ENCODE results near the gene CHFR. TPM values are rescaled to one million over a fixed set of nuclear protein-coding genes. Genes with fewer than 3 reads are reported as not detected.
"Not testable (repeated sequence)": the region's sequence is repeated elsewhere in the genome, so short reads cannot be mapped to it uniquely, and the experiment has no call there.

The CHFR gene
- total and polyA plus RNA-seq, 4 donors, result 7.0 to 23.4 (median 14.6) TPM

DNA sequence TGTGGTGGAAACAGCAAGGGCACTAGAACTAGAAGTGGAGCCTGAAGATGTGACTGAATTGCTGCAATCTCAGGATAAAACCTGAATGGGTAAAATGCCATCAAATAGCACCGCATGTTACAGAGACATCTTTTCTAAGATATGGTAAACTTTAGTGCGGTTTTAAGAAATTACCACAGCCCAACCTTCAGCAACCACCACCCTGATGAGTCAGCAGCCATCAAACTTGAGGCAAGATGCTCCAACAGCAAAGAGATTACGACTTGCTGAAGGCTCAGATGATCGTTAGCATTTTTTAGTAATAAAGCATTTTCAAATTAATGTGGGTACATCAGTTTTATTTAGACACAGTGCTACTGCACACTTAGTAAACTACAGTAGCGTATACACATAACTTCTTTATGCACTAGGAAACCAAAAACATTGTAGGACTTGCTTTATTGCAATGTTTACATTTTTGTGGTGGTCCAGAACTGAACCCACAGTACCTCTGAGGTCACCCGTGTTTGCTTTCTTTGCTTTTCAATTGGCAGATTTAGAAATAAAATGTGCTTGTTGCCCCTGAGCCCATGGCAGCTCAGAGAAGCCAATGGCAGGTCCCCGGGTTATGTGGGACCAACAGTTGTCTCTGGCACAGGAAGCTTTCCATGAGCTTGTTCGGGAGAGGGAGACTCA is 74.6 kb downstream of the CHFR start (continued):
- no peak for TF ChIP-seq GABPA (IDR thresholded peaks at IDR 0.05 in 1 of 2, conservative IDR thresholded peaks at IDR 0.05 in 1 of 2)

DNA sequence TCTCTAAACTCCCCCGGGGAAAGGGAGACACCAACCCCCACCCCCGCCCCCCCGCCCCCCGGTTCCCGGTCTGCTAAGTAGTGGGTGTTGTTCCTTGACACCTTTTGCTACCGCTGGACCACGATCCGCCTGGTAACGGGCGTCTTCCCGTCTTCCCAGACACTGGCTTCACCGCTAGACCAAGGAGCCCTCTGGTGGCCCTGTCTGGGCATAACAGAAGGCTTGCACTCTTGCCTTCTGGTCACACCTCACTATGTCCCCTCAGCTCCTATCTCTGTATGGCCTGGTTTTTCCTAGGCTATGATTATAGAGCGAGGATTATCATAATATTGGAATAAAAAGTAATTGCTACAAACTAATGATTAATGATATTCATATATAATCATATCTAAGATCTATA is 78.0 kb downstream of the CHFR start:
- not testable (repeated sequence) for H3K27ac ChIP-seq (ENCODE audit: low read depth in 1 of 2, low read length in 2 of 2); H3K9ac ChIP-seq (ENCODE audit: low read depth in 1 of 2, low read length in 2 of 2); DNase-seq (ENCODE audit: low spot score); H3K9me3 ChIP-seq (ENCODE audit: control insufficient read depth in 4 of 4, low read length in 3 of 4); H3K27me3 ChIP-seq (ENCODE audit: control insufficient read depth in 4 of 4, insufficient read depth in 4 of 4, low read length in 3 of 4); H3K4me1 ChIP-seq (ENCODE audit: control insufficient read depth in 4 of 4, insufficient read depth in 4 of 4, low read length in 3 of 4); H3K4me3 ChIP-seq (ENCODE audit: low read depth in 1 of 3, low read length in 3 of 3)
- TF ChIP-seq, protein P1, sequence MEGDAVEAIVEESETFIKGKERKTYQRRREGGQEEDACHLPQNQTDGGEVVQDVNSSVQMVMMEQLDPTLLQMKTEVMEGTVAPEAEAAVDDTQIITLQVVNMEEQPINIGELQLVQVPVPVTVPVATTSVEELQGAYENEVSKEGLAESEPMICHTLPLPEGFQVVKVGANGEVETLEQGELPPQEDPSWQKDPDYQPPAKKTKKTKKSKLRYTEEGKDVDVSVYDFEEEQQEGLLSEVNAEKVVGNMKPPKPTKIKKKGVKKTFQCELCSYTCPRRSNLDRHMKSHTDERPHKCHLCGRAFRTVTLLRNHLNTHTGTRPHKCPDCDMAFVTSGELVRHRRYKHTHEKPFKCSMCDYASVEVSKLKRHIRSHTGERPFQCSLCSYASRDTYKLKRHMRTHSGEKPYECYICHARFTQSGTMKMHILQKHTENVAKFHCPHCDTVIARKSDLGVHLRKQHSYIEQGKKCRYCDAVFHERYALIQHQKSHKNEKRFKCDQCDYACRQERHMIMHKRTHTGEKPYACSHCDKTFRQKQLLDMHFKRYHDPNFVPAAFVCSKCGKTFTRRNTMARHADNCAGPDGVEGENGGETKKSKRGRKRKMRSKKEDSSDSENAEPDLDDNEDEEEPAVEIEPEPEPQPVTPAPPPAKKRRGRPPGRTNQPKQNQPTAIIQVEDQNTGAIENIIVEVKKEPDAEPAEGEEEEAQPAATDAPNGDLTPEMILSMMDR (IDR thresholded peaks at IDR 0.05; ENCODE audit: low read depth, low read length, missing input control), result peak; percentile 11
- peaks cover 20 to 57% (median 37%) of the 10 kb centered on the region in 4 donors for H3K36me3 ChIP-seq (ENCODE audit: control insufficient read depth in 4 of 4, insufficient read depth in 3 of 4, low read depth in 1 of 4, low read length in 3 of 4)
- 82% methylated on average over 13 of the region's 13 CpGs for WGBS

DNA sequence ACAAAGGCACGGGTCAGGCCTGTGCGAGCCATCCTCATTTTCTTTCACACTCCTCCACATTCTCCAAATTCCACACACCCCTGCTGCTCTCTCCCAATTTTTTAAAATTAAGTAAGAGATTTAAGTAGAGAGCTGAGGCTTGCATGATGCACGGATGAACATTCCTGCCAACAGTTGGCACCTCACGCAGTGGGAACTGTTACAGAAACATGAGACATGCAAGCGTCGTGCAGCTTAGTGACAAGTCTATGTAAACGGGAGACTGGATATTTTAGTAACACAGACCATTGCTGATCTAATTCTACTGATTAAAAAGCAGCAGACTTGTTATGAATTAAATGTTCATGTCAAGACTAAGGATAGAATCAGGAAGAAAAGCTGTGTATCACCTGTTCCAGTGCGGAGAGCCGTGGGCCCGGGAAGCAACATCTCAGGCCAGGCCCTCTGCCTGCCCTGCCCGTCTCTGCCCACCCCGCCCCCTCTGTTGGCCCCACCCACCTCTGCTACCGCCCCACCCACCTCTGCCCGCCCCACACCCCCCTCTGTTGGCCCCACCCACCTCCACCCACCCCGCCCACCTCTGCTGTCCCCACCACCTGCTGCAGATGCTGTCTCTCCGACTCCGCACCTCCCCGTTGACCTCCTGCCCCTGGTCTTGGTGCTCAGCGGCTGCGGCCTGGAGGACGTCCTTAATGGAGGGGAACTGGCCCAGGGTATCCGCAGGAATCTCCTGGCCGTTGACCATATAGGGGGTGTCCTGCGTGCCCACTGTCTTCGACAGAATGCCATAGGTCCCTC is 79.9 kb downstream of the CHFR start:
- 87% methylated on average over 25 of the region's 25 CpGs for WGBS
- no peak overlapping the region for H3K27ac ChIP-seq (ENCODE audit: low read depth in 1 of 2, low read length in 2 of 2)

DNA sequence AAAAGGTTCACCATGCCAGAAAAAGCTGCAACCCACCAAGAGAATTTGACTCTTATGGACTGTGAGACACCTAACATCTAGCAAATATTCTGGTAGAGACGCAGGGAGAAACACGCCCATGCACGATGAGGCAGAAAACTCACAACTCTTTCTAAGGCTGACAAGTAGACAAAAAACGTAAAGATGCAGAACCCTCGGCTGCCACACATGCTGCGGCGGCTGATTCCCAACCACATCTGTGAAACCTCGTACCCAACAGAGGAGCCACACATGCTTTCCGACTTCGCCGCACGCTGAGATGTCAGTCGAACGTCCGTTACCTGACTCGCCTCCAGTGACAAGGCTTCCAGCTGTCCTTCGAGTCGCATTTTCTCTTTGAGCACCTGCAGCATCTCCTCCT is 80.5 kb downstream of the CHFR start:
- H3K4me3 ChIP-seq (ENCODE audit: low read depth in 1 of 3, low read length in 3 of 3), result no peak overlapping the region
- no peak overlapping the region for H3K9ac ChIP-seq (ENCODE audit: low read depth in 1 of 2, low read length in 2 of 2)
- WGBS, result 95% methylated on average over 18 of the region's 18 CpGs
- H3K36me3 ChIP-seq (ENCODE audit: control insufficient read depth in 4 of 4, insufficient read depth in 3 of 4, low read depth in 1 of 4, low read length in 3 of 4), result peaks cover 20 to 60% (median 30%) of the 10 kb centered on the region in 4 donors
- no peaks in the 10 kb centered on the region for H3K4me1 ChIP-seq (ENCODE audit: control insufficient read depth in 4 of 4, insufficient read depth in 4 of 4, low read length in 3 of 4)
- no peak overlapping the region for H3K27ac ChIP-seq (ENCODE audit: low read depth in 1 of 2, low read length in 2 of 2)
- H3K9me3 ChIP-seq (ENCODE audit: control insufficient read depth in 4 of 4, low read length in 3 of 4), result no peaks in the 10 kb centered on the region
- DNase-seq (ENCODE audit: low spot score), result no peak
- H3K27me3 ChIP-seq (ENCODE audit: control insufficient read depth in 4 of 4, insufficient read depth in 4 of 4, low read length in 3 of 4), result no peaks in the 10 kb centered on the region
- TF ChIP-seq FOXA2 (IDR thresholded peaks at IDR 0.05) (no peak), HNF4G (IDR thresholded peaks at IDR 0.05) (no peak), TAF1 (conservative IDR thresholded peaks at IDR 0.05) (no peak), SP1 (IDR thresholded peaks at IDR 0.05) (no peak), GABPA (IDR thresholded peaks at IDR 0.05 in 1 of 2, conservative IDR thresholded peaks at IDR 0.05 in 1 of 2) (no peak), RXRA (IDR thresholded peaks at IDR 0.05) (no peak), HNF4A (conservative IDR thresholded peaks at IDR 0.05) (no peak), FOXA1 (IDR thresholded peaks at IDR 0.05) (no peak)
- TF ChIP-seq, protein P2, sequence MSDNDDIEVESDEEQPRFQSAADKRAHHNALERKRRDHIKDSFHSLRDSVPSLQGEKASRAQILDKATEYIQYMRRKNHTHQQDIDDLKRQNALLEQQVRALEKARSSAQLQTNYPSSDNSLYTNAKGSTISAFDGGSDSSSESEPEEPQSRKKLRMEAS (IDR thresholded peaks at IDR 0.05), result no peak
- TF ChIP-seq, protein P3, sequence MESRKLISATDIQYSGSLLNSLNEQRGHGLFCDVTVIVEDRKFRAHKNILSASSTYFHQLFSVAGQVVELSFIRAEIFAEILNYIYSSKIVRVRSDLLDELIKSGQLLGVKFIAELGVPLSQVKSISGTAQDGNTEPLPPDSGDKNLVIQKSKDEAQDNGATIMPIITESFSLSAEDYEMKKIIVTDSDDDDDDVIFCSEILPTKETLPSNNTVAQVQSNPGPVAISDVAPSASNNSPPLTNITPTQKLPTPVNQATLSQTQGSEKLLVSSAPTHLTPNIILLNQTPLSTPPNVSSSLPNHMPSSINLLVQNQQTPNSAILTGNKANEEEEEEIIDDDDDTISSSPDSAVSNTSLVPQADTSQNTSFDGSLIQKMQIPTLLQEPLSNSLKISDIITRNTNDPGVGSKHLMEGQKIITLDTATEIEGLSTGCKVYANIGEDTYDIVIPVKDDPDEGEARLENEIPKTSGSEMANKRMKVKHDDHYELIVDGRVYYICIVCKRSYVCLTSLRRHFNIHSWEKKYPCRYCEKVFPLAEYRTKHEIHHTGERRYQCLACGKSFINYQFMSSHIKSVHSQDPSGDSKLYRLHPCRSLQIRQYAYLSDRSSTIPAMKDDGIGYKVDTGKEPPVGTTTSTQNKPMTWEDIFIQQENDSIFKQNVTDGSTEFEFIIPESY (IDR thresholded peaks at IDR 0.05), result no peak
- TF ChIP-seq, protein P1 (IDR thresholded peaks at IDR 0.05; ENCODE audit: low read depth, low read length, missing input control), result no peak
- TF ChIP-seq, protein P4, sequence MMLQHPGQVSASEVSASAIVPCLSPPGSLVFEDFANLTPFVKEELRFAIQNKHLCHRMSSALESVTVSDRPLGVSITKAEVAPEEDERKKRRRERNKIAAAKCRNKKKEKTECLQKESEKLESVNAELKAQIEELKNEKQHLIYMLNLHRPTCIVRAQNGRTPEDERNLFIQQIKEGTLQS (IDR thresholded peaks at IDR 0.05), result no peak

More for the DNA sequence above, 79.9 kb downstream of the CHFR start:
- Histone ChIP-seq H3K4me3 (ENCODE audit: low read depth in 1 of 3, low read length in 3 of 3) (no peak overlapping the region), H3K9me3 (ENCODE audit: control insufficient read depth in 4 of 4, low read length in 3 of 4) (no peaks in the 10 kb centered on the region), H3K9ac (ENCODE audit: low read depth in 1 of 2, low read length in 2 of 2) (no peak overlapping the region), H3K4me1 (ENCODE audit: control insufficient read depth in 4 of 4, insufficient read depth in 4 of 4, low read length in 3 of 4) (no peaks in the 10 kb centered on the region), H3K36me3 (ENCODE audit: control insufficient read depth in 4 of 4, insufficient read depth in 3 of 4, low read depth in 1 of 4, low read length in 3 of 4) (peaks cover 20 to 59% (median 33%) of the 10 kb centered on the region in 4 donors), H3K27me3 (ENCODE audit: control insufficient read depth in 4 of 4, insufficient read depth in 4 of 4, low read length in 3 of 4) (no peaks in the 10 kb centered on the region)
- DNase-seq (ENCODE audit: low spot score), result peak; percentile 48
- no peak for TF ChIP-seq FOXA2 (IDR thresholded peaks at IDR 0.05)
- TF ChIP-seq EGR1 (IDR thresholded peaks at IDR 0.05; ENCODE audit: low read depth in 2 of 2), result no peak
- TF ChIP-seq, protein P4 (IDR thresholded peaks at IDR 0.05), result no peak
- no peak for TF ChIP-seq GABPA (IDR thresholded peaks at IDR 0.05 in 1 of 2, conservative IDR thresholded peaks at IDR 0.05 in 1 of 2)
- TF ChIP-seq FOXA1 (IDR thresholded peaks at IDR 0.05), result no peak
